Naive thymus-derived CD8-positive, alpha-beta T cell (primary cell): ENCODE results near the gene TOMM6. TPM values are rescaled to one million over a fixed set of nuclear protein-coding genes. Genes with fewer than 3 reads are reported as not detected.

Experiments used
- polyA plus RNA-seq, 3 donors: library from polyadenylated mRNA; unstranded; fragments of 300-500 nt; fragmentation: Illumina TruSeq; gene quantifications; one replicate each; pipeline ENCODE4 v1.2.3, GENCODE V29; 2021
- total RNA-seq, 8 experiments: library from RNA in 2 of 8; stranded (reverse) in 2 of 8; gene quantifications; one replicate each; pipeline ENCODE4 v1.2.3 and lab custom pipeline; 2021 to 2026

TOMM6 gene
- total and polyA plus RNA-seq, 5 experiments from 2014 or later, result 134 to 440 (median 433) TPM

Other genes starting within 250 kb of the TOMM6 start
- 1 to 10 TPM; 3.9 to 5.1 TPM for gene FOXP4, start 241.3 kb upstream of the TOMM6 start, total RNA-seq
- under 1 TPM; 0.07 to 0.19 (median 0.15) TPM for gene FOXP4, start 241.3 kb upstream of the TOMM6 start, polyA plus RNA-seq
- not detected for gene MDFI, start 149.2 kb upstream of the TOMM6 start, total RNA-seq
- gene MDFI, start 149.2 kb upstream of the TOMM6 start, polyA plus RNA-seq, result not detected
- 10 to 100 TPM in 1 of 2 experiments, 1 to 10 TPM in 1; 9.2 to 10.8 TPM for gene TFEB, start 52.1 kb upstream of the TOMM6 start, total RNA-seq
- gene TFEB, start 52.1 kb upstream of the TOMM6 start, polyA plus RNA-seq, result 1 to 10 TPM; 2.6 to 9.4 (median 6.1) TPM
- gene PGC, start 40.3 kb upstream of the TOMM6 start, total RNA-seq, result not detected
- not detected for gene PGC, start 40.3 kb upstream of the TOMM6 start, polyA plus RNA-seq
- 1 to 10 TPM; 7.5 to 7.6 TPM for gene FRS3, start 7.8 kb upstream of the TOMM6 start, total RNA-seq
- gene FRS3, start 7.8 kb upstream of the TOMM6 start, polyA plus RNA-seq, result 1 to 10 TPM in 2 of 3 donors, under 1 TPM in 1; 0.91 to 2.8 (median 2.1) TPM
- not detected for gene PRICKLE4, start 6.9 kb upstream of the TOMM6 start, total RNA-seq
- gene PRICKLE4, start 6.9 kb upstream of the TOMM6 start, polyA plus RNA-seq, result not detected
- gene USP49, start 107.7 kb downstream of the TOMM6 start, total RNA-seq, result 1 to 10 TPM; 2.0 to 3.0 TPM
- gene USP49, start 107.7 kb downstream of the TOMM6 start, polyA plus RNA-seq, result under 1 TPM; 0.34 to 0.48 (median 0.42) TPM
- 10 to 100 TPM in 1 of 2 experiments, 1 to 10 TPM in 1; 8.8 to 12.5 TPM for gene MED20, start 133.4 kb downstream of the TOMM6 start, total RNA-seq
- gene MED20, start 133.4 kb downstream of the TOMM6 start, polyA plus RNA-seq, result 1 to 10 TPM; 2.8 to 5.1 (median 4.3) TPM
- 1 to 10 TPM; 5.3 to 7.6 TPM for gene BYSL, start 133.8 kb downstream of the TOMM6 start, total RNA-seq
- 1 to 10 TPM; 3.5 to 7.5 (median 4.9) TPM for gene BYSL, start 133.8 kb downstream of the TOMM6 start, polyA plus RNA-seq
- 100 to 1,000 TPM; 282 to 291 TPM for gene CCND3, start 154.1 kb downstream of the TOMM6 start, total RNA-seq
- gene CCND3, start 154.1 kb downstream of the TOMM6 start, polyA plus RNA-seq, result 100 to 1,000 TPM; 519 to 765 (median 628) TPM